GM13977 (cell line): Measurements from ENCODE around the gene CD164.

Experiments used
- DNase-seq: peaks from one replicate; pipeline ENCODE4 v3.0.0; 2012; ENCODE audit warnings: low spot score
- CTCF ChIP-seq: IDR thresholded peaks from 2 replicates; pipeline ENCODE4 v1.5.1; 2012; ENCODE audit warnings: mild to moderate bottlenecking, control low read depth; ENCODE audit not compliant: insufficient read depth; ENCODE audit errors: extremely low read depth, missing control alignments
- in situ Hi-C: fragments of 300-500 bp; cut with MboI; formaldehyde crosslinking; loops from one replicate; pipeline ENCODE4 v1.12.0; 2022; ENCODE audit warnings: low sequenced_read_pairs, low pct_unique_long_range_greater_than_20kb, mixed read lengths, inconsistent platforms; ENCODE audit not compliant: unreplicated experiment

CD164 gene

GRCh38 chr6:109321752-109322151 is 60.5 kb downstream of the CD164 start:
- DNase-seq: no peak
- no peak for TF ChIP-seq CTCF
- in situ Hi-C loops: no loop called here

- in situ Hi-C loops: no loop called here
- no peak for DNase-seq
- TF ChIP-seq CTCF: no peak
Observed at GRCh38 chr6:109320072-109320471, 62.2 kb downstream of the CD164 start.

- in situ Hi-C loops: no loop called here
- no peak for TF ChIP-seq CTCF
- no peak for DNase-seq
Observed at GRCh38 chr6:109318328-109318876, 63.9 kb downstream of the CD164 start.

GRCh38 chr6:109316909-109317308 is 65.4 kb downstream of the CD164 start:
- TF ChIP-seq CTCF: no peak
- DNase-seq: no peak
- in situ Hi-C loops: no loop called here
